Heart right ventricle (tissue), 16 donors: ENCODE data around the gene PRKN. TPM values are rescaled to one million over a fixed set of nuclear protein-coding genes. Genes with fewer than 3 reads are reported as not detected.
A peak's percentile ranks its signal among the peaks of the same experiment; 100 is the strongest.

Experiments used
- ATAC-seq, 8 donors: fragments of 200-7000 bp; cut with Tn5 transposase; one replicate each; pipeline ENCODE4 v1.9.1; 2020; ENCODE audit warnings: mild to moderate bottlenecking in 8 of 8, moderate library complexity in 8 of 8, moderate number of reproducible peaks in 1 of 8
- DNase-seq, 2 donors: peaks; one replicate each; pipeline ENCODE4 v3.0.0-alpha.2; 2020
- H3K27ac ChIP-seq, 10 donors: fragments of 200-600 bp; sonication (generic) in 2 of 10; one replicate each; pipeline versions ENCODE4 v1.5.0 to v1.8.0; 2020 to 2022; ENCODE audit warnings: mild to moderate bottlenecking in 3 of 10
- H3K27me3 ChIP-seq, 7 donors: fragments of 200-600 bp; one replicate each; pipeline ENCODE4 v1.8.0; 2021 to 2022; ENCODE audit warnings: mild to moderate bottlenecking in 2 of 7
- H3K36me3 ChIP-seq, 9 donors: fragments of 200-600 bp; sonication (generic) in 1 of 9; one replicate each; pipeline versions ENCODE4 v1.5.0 to v1.8.0; 2020 to 2022; ENCODE audit warnings: mild to moderate bottlenecking in 2 of 9
- H3K4me1 ChIP-seq, 9 donors: fragments of 200-600 bp; sonication (generic) in 1 of 9; one replicate each; pipeline versions ENCODE4 v1.5.0 to v1.8.0; 2020 to 2022; ENCODE audit warnings: mild to moderate bottlenecking in 4 of 9
- H3K4me3 ChIP-seq, 10 donors: fragments of 200-600 bp; sonication (generic) in 2 of 10; one replicate each; pipeline versions ENCODE4 v1.5.0 to v1.8.0; 2020 to 2022; ENCODE audit warnings: mild to moderate bottlenecking in 7 of 10, moderate library complexity in 2 of 10
- H3K9me3 ChIP-seq, 11 donors: fragments of 200-600 bp in 10 of 11; sonication (generic) in 2 of 11; one replicate each; pipeline versions ENCODE4 v1.5.0 to v1.8.0; 2013 to 2022; ENCODE audit warnings: mild to moderate bottlenecking in 2 of 11, control low read depth in 1 of 11, moderate library complexity in 1 of 11
- WGBS, 2 donors: extraction: QIAGEN DNeasy Blood & Tissue Kit; methylation state at CpG; one replicate each; pipeline ENCODE4 v1.1.7; 2013; ENCODE audit warnings: inconsistent platforms in 1 of 2; 5-methylcytosine and 5-hydroxymethylcytosine counted together
- intact Hi-C, 10 donors: fragments of 100-400 bp; cut with DNase I; formaldehyde crosslinking; loops; one replicate each; pipeline versions ENCODE4 v1.11.1 to v1.14.2; 2022
- polyA plus RNA-seq, 2 donors: library from polyadenylated mRNA; stranded (reverse); fragments of 200-250 nt; gene quantifications; one replicate each; pipeline ENCODE4 v1.2.3, GENCODE V29; 2013
- total RNA-seq, 10 donors: library from RNA; stranded (reverse); fragmentation: NEBNext Ultra II Directional in 3 of 10; extraction: Animal tissue kit (Norgen Biotek cat#: 25700) in 3 of 10; gene quantifications; one replicate each; pipeline versions ENCODE4 v1.2.1 to v1.2.4, GENCODE V29; 2021 to 2023
- TF ChIP-seq, protein P1 (sequence below), 9 donors: fragments of 200-600 bp; sonication (generic) in 2 of 9; IDR thresholded peaks; one replicate each; pipeline versions ENCODE4 v1.5.0 to v1.8.0; 2021 to 2022; ENCODE audit warnings: antibody characterized with exemption in 9 of 9, mild to moderate bottlenecking in 5 of 9, moderate library complexity in 1 of 9
- donor health status: Arrhythmogenic right ventricular cardiomyopathy.
- donor health status: ischemic (EF 13 %, LVEDD 7.1; RV severe dilation, severe dysfunction).
- donor health status: healthy with polysubstance abuse.
- donor health status: DM: no; HTN: yes; CAD: no.
- donor health status: DM: no; HTN: no; CAD: no.
- donor health status: ischemic (EF 25% LVEDD 6.9; RV normal size, moderate dysfunction).
- donor health status: ischemic (EF 25% LVEDD 5.7; RV mildly dilated, moderate dysfunction).
- donor health status: healthy.
- donor health status: DM: yes; HTN: yes; CAD: no.
- donor health status: Ischemic cardiomyopathy.
- donor health status: ischemic (EF 35%, LVEDD 5.7; RV mildly dilated, moderate dysfunction).
- donor health status: nonischemic (EF 11% LVEDD 7.7; RV severe dilation, severe dysfunction).
- donor health status: DM: yes; HTN: yes; CAD: no.
- donor health status: PGD.
- donor health status: ischemic (EF 29% LVEDD 5.4; RV normal size, mild dysfunction).
- donor health status: nonischemic (EF 23%, LVEDD 6.1; RV moderate dilation, normal function).

The PRKN gene
- total and polyA plus RNA-seq, 12 donors: 2.3 to 27.7 (median 26.3) TPM

DNA sequence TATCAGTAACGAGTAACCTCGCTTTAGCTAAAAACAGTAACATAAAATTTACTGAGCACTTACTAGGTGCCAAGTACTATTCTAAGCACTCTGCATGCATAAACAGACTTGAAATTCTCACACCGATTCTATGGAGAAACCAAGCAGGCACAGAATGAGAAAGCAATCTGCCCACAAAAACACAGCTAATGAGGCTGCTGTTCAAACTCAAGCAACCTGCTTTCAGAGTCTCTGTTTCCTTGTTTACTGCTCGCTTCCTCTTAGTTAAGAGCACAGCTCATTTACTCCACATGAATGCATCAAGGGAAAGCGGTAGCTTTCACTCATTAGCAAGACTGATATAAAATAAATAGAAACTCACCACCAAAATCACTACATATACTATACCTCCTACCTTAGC is 37.4 kb downstream of the PRKN start:
- intact Hi-C loops: no loop called here
- ATAC-seq (no peak), DNase-seq (no peak)
- Histone ChIP-seq H3K4me3 (no peak overlapping the region), H3K9me3 (peaks cover 0 to 7% (median 0%) of the 10 kb centered on the region in 11 donors), H3K36me3 (no peaks in the 10 kb centered on the region), H3K27ac (no peak overlapping the region), H3K27me3 (no peaks in the 10 kb centered on the region), H3K4me1 (peaks cover 0 to 7% (median 0%) of the 10 kb centered on the region in 9 donors)
- WGBS, 2 donors: 74% methylated on average over 5 of the region's 5 CpGs
- TF ChIP-seq, protein P1, sequence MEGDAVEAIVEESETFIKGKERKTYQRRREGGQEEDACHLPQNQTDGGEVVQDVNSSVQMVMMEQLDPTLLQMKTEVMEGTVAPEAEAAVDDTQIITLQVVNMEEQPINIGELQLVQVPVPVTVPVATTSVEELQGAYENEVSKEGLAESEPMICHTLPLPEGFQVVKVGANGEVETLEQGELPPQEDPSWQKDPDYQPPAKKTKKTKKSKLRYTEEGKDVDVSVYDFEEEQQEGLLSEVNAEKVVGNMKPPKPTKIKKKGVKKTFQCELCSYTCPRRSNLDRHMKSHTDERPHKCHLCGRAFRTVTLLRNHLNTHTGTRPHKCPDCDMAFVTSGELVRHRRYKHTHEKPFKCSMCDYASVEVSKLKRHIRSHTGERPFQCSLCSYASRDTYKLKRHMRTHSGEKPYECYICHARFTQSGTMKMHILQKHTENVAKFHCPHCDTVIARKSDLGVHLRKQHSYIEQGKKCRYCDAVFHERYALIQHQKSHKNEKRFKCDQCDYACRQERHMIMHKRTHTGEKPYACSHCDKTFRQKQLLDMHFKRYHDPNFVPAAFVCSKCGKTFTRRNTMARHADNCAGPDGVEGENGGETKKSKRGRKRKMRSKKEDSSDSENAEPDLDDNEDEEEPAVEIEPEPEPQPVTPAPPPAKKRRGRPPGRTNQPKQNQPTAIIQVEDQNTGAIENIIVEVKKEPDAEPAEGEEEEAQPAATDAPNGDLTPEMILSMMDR (IDR thresholded peaks at IDR 0.05): no peak

DNA sequence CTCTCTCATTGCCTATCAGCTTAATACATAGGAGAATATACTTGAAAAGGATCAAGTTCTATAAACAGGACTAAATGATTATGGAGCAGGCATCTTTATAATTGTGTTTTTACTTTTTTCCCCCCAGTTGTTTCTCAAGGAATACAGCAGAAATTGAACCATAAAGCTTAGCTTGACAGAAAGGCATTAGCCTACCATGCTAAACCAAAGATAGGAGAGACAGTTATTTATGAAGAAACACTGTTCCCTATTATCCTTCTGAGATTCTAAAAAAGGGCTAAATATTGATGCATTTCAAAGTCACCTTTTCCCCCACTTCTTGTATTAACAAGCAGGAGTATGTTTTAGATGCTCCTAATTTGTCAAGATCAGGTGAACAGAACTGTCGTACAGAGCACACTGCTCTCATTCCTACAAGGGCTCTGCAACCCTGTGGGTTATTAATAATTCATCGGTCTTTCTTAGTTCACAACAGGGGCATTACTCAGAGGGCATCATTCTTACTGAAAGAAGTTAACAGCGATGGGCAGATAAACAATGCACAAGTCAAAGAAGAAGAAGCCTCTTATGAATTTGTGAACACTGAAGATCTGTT is 38.7 kb downstream of the PRKN start:
- no peaks in the 10 kb centered on the region for H3K27me3 ChIP-seq
- H3K9me3 ChIP-seq: peaks cover 0 to 7% (median 0%) of the 10 kb centered on the region in 11 donors
- H3K36me3 ChIP-seq: no peaks in the 10 kb centered on the region
- WGBS, 2 donors: 86 to 87% methylated on average over 3 of the region's 3 CpGs
- no peak overlapping the region for H3K4me3 ChIP-seq
- intact Hi-C loops: no loop called here
- ATAC-seq (peak in 1 of 8 donors; percentile 39), DNase-seq (no peak)
- TF ChIP-seq, protein P1 (IDR thresholded peaks at IDR 0.05): no peak
- peaks cover 0 to 16% (median 3%) of the 10 kb centered on the region in 9 donors for H3K4me1 ChIP-seq
- no peak overlapping the region for H3K27ac ChIP-seq

DNA sequence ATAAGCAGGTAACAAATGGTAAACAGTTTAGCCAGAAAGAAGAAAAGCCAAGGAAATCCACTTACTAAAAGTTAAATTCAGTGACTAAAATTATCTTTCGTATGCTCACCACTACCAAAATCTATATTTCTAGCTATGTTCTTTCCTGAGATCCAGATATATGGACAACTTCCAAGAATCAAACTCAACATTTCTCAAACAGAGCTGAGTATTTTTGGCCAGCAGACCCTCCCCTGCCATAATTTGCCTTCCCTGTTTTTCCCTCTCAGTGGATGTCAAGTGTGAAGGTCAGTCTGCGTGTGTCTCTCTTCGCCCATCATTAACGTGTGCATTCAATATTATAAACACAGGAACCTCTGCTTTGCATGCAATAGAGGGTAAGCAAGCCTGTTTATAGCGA is 42.0 kb downstream of the PRKN start:
- ATAC-seq (no peak), DNase-seq (no peak)
- Histone ChIP-seq H3K27ac (no peak overlapping the region), H3K4me3 (no peak overlapping the region), H3K36me3 (no peaks in the 10 kb centered on the region), H3K9me3 (peaks cover 0 to 7% (median 0%) of the 10 kb centered on the region in 11 donors), H3K4me1 (peaks cover 0 to 33% (median 11%) of the 10 kb centered on the region in 9 donors), H3K27me3 (no peaks in the 10 kb centered on the region)
- intact Hi-C loops: no loop called here
- 84 to 90% methylated on average over 5 of the region's 5 CpGs for WGBS, 2 donors
- TF ChIP-seq, protein P1 (IDR thresholded peaks at IDR 0.05): no peak

DNA sequence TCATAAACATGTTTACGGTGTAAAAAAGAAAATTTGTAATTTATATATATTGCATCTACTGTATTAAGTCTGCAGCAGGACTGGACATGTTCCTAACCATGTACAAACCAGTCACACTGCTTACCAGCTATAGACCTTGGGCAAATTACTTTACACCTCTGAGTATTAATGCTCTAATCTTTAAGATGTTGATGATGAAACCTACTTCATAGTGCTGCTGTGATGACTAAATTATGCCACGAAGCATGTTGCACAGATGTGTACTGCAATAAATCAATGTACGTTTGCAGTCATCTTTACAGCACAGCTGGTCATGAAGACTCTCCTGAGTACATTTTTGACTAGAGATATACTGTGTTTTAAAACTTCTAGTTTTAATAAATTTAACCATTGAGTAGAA is 42.6 kb downstream of the PRKN start:
- Histone ChIP-seq H3K27me3 (no peaks in the 10 kb centered on the region), H3K4me1 (peaks cover 0 to 33% (median 11%) of the 10 kb centered on the region in 9 donors), H3K9me3 (peaks cover 0 to 7% (median 0%) of the 10 kb centered on the region in 11 donors), H3K36me3 (no peaks in the 10 kb centered on the region), H3K4me3 (no peak overlapping the region), H3K27ac (no peak overlapping the region)
- intact Hi-C loops: no loop called here
- ATAC-seq (no peak), DNase-seq (no peak)
- 92 to 94% methylated on average over 3 of the region's 3 CpGs for WGBS, 2 donors
- TF ChIP-seq, protein P1 (IDR thresholded peaks at IDR 0.05): no peak
